Frontal cortex (tissue), 4 donors: ENCODE data around the gene TGFBR2. TPM values are rescaled to one million over a fixed set of nuclear protein-coding genes. Genes with fewer than 3 reads are reported as not detected.
"Not testable (repeated sequence)": the region's sequence is repeated elsewhere in the genome, so short reads cannot be mapped to it uniquely, and the experiment has no call there.

ENCODE experiments used
- DNase-seq, 2 donors: peaks; one replicate each; pipeline ENCODE4 v3.0.0; 2012; ENCODE audit warnings: low spot score in 2 of 2
- FAIRE-seq: peaks from 2 replicates; lab custom pipeline; 2012; peaks lifted over from hg19 to GRCh38; lab: Jason Lieb, UNC
- total RNA-seq: library from RNA; depleted of rRNA; stranded (reverse); fragments of >200 nt; gene quantifications from one replicate; pipeline ENCODE4 v1.2.3, GENCODE V29; 2014
- donor health status: control.
- donor health status: control.
- donor health status: control.

TGFBR2 gene
- total RNA-seq, 1 donor from 2014 or later: 4.5 TPM

GRCh38 chr3:30616347-30617027 lies 10.1 kb downstream of the TGFBR2 start:
- DNase-seq (no peak), FAIRE-seq (no peak)

GRCh38 chr3:30617069-30617468 lies 10.7 kb downstream of the TGFBR2 start:
- no peak for FAIRE-seq
- DNase-seq: no peak

DNA sequence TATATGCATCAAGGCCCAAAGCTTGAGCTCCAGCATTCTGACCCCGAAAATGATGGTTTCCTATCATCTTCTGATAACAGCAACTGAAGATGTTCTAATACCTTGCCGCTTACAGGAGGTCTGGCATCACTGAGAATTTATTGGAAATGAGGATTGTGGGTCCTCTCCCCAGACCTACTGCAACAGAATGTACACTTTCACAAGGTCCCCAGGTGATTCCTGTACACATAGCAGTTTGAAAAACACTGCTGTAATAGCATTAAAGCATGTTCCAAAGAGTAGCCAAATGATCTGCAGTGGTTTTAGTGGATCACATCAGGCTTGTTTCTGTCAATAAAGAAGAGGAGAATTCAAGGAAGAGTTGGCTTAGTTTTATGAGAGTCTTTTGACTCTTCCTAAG lies 11.3 kb downstream of the TGFBR2 start:
- DNase-seq (no peak), FAIRE-seq (no peak)

DNA sequence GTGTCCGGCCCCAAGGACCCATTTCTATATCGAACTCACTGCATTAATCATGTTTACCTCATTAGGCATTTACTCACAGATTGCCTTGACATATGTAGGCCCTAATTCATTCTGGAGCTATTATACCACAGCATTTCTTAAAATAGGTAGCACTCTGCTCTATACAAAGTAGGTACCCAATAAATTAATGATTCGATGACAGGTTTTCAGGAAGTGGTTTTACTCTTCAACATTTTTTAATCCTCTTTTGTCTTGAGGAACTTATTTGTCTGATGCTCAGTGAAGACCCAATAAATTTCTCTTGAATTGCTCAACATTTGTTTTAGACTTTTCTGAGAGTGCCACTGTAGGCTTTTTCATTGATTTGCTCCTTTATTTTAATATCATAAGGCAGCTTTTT lies 12.1 kb downstream of the TGFBR2 start:
- DNase-seq (no peak), FAIRE-seq (no peak)

DNA sequence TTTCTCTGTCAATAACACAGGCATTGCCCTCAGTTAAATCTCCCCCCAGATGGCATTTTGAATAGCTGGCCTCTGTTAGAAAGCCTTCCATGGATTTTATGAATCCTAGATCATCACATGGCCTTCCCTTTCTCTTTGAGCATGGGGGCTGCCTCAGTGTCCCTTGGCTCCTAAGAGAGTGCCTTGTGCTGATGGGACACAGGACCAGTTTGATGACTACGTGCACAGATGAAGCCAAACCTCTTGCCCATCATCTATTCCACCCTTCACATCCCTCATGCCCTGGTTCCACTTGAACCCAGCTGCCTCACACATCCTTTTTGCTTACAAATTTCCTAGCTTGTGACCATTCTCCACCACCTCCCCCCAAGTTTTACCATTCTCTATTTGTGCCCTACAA lies 12.9 kb downstream of the TGFBR2 start:
- FAIRE-seq: no peak

GRCh38 chr3:30620402-30621360 lies 14.3 kb downstream of the TGFBR2 start:
- FAIRE-seq (no peak), DNase-seq (no peak)

More for the DNA sequence above, 12.9 kb downstream of the TGFBR2 start:
- no peak for DNase-seq

GRCh38 chr3:30621576-30621975 lies 15.2 kb downstream of the TGFBR2 start:
- no peak for FAIRE-seq

GRCh38 chr3:30622047-30622545 lies 15.7 kb downstream of the TGFBR2 start:
- FAIRE-seq: no peak
- no peak for DNase-seq

More at GRCh38 chr3:30621576-30621975, 15.2 kb downstream of the TGFBR2 start:
- no peak for DNase-seq

GRCh38 chr3:30622790-30623189 lies 16.4 kb downstream of the TGFBR2 start:
- FAIRE-seq (no peak), DNase-seq (no peak)

- DNase-seq (no peak), FAIRE-seq (no peak)
Measured at GRCh38 chr3:30623351-30623750, 16.9 kb downstream of the TGFBR2 start.

DNA sequence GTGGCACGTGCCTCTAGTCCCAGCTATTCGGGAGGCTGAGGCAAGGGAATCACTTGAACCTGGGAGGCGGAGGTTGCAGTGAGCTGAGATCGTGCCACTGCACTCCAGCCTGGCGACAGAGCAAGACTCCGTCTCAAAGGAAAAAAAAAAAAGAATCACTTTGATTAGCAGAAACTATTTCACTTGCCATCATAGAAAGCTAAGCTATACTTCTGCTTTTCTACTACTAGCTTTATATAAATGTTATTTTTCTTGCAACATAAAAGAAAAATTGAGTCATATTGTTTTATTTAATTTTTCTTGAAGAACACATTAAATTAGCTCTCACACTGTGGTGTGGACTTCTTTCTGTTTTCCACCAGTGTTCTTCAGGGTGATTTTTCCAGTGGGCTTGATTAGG lies 18.1 kb downstream of the TGFBR2 start:
- not testable (repeated sequence) for FAIRE-seq, DNase-seq

DNA sequence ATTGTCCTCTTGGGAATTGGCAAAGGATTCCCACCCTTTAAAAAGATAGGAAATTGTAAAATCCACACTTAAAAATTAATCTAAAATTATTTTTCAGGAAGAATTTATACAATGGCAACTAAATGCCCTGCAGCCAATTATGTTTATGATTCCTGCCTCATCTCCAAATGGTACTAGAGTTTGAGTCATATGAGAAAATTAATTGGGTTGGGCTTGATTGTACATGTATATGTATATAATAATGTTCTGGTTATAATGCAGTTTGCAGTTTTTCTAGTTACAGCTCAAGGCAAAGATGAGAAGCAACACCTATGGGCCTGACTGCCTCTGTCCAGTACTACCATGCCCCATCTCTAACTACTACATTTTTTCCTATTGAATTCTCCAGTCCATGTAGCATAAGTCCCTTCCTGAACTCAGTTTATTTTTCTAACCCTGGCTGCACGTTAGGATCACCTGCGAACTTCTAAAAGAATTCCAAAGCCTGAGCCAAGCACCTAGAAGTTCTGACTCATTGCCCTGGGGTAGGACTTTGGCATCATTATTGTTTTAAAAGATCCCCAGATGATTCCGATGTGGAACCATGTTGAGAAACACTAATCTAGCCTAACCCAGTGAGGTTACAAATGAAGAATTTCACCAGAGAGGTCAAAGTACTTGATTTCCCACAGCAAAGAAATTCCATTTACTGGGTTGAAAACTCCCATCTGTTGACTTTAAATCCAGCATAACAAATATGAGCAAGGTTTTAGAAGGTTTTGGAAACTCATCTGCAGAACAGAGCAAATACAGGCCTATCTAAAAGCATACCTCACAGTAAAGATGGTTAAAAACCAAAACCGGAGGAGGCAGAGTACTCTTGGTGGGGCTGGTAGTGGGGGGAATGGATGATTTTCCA lies 19.4 kb downstream of the TGFBR2 start:
- no peak for FAIRE-seq

GRCh38 chr3:30626443-30627180 lies 20.2 kb downstream of the TGFBR2 start:
- no peak for DNase-seq
- no peak for FAIRE-seq

More for the DNA sequence above, 19.4 kb downstream of the TGFBR2 start:
- no peak for DNase-seq

- DNase-seq (no peak), FAIRE-seq (no peak)
Measured at GRCh38 chr3:30628205-30628900, 22.0 kb downstream of the TGFBR2 start.

GRCh38 chr3:30628901-30629590 lies 22.6 kb downstream of the TGFBR2 start:
- FAIRE-seq (no peak), DNase-seq (no peak)

DNA sequence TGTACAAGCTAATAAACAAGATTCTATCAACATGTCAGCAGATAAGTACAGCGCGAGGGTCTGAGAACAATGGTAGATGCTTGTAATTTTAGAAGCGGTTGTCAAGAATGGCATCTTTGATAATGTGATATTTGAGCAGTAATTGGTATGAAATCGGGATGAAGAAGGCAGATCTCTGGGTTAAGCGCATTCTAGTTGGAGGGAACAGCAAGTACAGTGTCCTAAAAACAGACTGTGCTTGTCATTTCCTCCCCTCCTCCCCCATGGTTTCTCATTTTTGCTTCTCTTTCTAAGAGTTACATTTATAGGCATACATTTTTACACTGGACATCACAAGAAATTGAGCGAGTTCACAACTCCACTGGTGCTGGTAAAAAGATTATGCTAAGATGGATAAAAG lies 23.3 kb downstream of the TGFBR2 start:
- DNase-seq (no peak), FAIRE-seq (no peak)

- no peak for FAIRE-seq
Measured at GRCh38 chr3:30630238-30631030, 24.0 kb downstream of the TGFBR2 start.

More at GRCh38 chr3:30630238-30631030, 24.0 kb downstream of the TGFBR2 start:
- DNase-seq: no peak
